ENCODE results near the gene PIK3R3.
A peak's percentile ranks its signal among the peaks of the same experiment; 100 is the strongest.

Gene PIK3R3

GRCh38 chr1:46132529-46133180, at the start of gene PIK3R3:
Gene PIK3R3, minus strand, starts transcription at chr1:46132629. Its CDS starts 677 bp downstream, at chr1:46131952.
- peak; percentile 96 for DNase-seq (ENCODE audit: low read depth)
- H3K4me3 ChIP-seq (ENCODE audit: control insufficient read depth, low read depth, low read length), result peak within 1 kb of the TSS; percentile 65
- TF ChIP-seq, protein P1, sequence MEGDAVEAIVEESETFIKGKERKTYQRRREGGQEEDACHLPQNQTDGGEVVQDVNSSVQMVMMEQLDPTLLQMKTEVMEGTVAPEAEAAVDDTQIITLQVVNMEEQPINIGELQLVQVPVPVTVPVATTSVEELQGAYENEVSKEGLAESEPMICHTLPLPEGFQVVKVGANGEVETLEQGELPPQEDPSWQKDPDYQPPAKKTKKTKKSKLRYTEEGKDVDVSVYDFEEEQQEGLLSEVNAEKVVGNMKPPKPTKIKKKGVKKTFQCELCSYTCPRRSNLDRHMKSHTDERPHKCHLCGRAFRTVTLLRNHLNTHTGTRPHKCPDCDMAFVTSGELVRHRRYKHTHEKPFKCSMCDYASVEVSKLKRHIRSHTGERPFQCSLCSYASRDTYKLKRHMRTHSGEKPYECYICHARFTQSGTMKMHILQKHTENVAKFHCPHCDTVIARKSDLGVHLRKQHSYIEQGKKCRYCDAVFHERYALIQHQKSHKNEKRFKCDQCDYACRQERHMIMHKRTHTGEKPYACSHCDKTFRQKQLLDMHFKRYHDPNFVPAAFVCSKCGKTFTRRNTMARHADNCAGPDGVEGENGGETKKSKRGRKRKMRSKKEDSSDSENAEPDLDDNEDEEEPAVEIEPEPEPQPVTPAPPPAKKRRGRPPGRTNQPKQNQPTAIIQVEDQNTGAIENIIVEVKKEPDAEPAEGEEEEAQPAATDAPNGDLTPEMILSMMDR (IDR thresholded peaks at IDR 0.05; ENCODE audit: control insufficient read depth, insufficient read depth, low read depth, low read length, missing control alignments), result no peak

DNA sequence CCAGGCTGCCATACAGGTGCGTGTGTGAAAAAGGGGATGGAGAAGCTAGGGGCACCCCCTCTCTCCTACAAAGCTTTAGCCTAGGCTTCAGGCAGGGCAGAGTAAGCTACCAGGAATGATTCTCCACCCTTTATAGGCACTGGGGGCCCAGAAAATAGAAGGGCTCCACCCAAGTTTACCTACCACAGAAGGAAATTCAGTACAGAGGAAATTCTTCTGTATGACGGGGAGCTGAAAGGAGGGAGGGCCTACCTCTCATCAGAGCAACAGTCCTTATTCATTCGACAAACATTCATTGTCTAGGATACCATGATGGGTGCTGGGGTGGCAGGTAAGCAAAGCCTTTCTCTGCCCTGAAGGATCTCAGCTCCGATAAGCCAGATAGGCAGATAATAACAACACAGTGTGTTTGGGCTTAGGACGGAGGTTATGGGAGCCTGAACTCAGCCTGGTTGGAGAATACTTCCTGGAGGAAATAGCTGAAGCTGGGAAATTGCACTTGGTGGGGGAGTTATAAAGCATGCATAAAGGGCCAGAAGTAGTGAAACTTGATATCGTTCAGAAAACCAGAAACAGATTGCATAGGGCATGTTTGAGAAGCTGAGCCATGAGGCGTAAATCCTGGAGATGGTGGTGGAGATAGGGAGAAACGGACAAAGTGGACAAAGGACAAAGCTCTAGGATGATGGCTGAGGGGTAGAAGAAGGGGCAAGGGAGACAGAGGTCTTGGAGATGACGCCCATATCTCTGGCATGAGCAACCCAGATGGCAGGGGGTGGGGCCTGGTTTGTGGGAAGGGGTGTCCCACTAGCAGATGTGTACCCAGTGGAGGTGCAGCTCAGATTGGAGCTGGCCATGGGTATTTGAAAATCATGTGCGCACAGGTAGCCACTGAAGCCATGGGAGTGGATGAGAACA, 49.2 kb upstream of the PIK3R3 start:
- H3K4me3 ChIP-seq (ENCODE audit: control insufficient read depth, low read depth, low read length), result no peak overlapping the region
- DNase-seq (ENCODE audit: low read depth), result peak; percentile 33
- TF ChIP-seq, protein P1 (IDR thresholded peaks at IDR 0.05; ENCODE audit: control insufficient read depth, insufficient read depth, low read depth, low read length, missing control alignments), result no peak

DNA sequence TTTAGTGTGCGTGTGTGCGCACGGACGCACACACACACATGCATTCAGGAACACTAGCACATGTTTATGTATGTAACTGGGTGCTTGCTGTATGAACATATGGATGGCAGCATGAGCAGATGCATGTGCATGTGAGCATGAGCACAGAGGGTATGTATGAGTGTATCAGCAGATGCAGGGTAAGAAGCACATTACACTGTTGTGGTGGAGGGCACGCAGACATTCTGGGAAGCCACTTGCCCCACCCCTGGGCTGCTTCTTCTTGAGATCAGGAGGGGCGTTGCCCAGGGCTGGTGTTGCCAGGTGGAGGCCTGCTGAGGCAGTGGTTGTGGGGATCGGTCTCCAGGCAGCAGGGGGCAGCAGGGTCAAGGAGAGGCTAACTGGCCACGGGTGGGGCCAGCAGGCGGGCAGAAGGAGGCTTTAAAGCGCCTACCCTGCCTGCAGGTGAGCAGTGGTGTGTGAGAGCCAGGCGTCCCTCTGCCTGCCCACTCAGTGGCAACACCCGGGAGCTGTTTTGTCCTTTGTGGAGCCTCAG, 47.7 kb upstream of the PIK3R3 start:
- TF ChIP-seq, protein P1 (IDR thresholded peaks at IDR 0.05; ENCODE audit: control insufficient read depth, insufficient read depth, low read depth, low read length, missing control alignments), result no peak
- DNase-seq (ENCODE audit: low read depth), result no peak
- no peak overlapping the region for H3K4me3 ChIP-seq (ENCODE audit: control insufficient read depth, low read depth, low read length)

- H3K4me3 ChIP-seq (ENCODE audit: control insufficient read depth, low read depth, low read length), result no peak overlapping the region
- DNase-seq (ENCODE audit: low read depth), result peak; percentile 50
- TF ChIP-seq, protein P1 (IDR thresholded peaks at IDR 0.05; ENCODE audit: control insufficient read depth, insufficient read depth, low read depth, low read length, missing control alignments), result peak; percentile 98
Measured at GRCh38 chr1:46179138-46180081, 47.0 kb upstream of the PIK3R3 start.

DNA sequence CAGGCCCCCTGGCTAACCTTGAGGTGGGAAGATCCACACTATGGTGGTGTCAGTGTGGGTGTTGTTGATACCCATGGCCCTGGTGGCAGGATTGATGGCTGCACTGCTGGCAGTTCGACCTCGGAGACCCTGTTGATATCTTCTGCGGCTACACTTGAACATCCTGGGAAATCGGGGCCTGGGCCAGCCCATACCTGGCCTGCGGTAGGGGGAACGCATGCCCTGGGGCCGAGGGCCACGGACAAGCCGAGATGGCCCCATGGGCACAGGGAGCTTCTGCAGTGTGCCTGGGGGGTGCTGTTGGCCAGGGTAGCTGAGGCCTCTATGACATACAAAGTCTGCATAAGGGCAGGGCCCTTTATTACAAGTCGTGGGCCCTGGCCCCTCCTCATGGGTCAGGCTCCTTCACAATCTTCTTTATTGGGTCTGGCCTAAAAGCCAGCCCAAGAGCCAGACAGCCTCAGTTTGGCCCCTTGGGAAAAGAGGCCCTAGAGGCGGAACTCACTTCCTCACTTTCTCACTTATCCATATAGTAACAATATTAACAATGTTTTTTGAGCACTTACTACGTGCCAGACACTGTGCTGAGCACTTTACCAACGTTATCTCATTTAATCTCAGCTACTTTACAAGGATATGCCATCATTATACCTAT, 43.9 kb upstream of the PIK3R3 start, which contains the start of gene P3R3URF:
Gene P3R3URF (minus strand): TSS at position 278 of the 655 bp plus-strand sequence. CDS start 17 bp downstream, at position 261.
- no peak for DNase-seq (ENCODE audit: low read depth)
- H3K4me3 ChIP-seq (ENCODE audit: control insufficient read depth, low read depth, low read length), result no peak within 1 kb of the TSS
- TF ChIP-seq, protein P1 (IDR thresholded peaks at IDR 0.05; ENCODE audit: control insufficient read depth, insufficient read depth, low read depth, low read length, missing control alignments), result no peak

Data from AG09309 (cell line).